Neural progenitor cell (in vitro differentiated cells): Measurements from ENCODE around the gene KANK3.

Source experiments
- CTCF ChIP-seq: fragments of 200-600 bp; sonication (generic); IDR thresholded peaks from 2 replicates; pipeline ENCODE4 v1.5.1; 2017; ENCODE audit warnings: antibody characterized with exemption, mild to moderate bottlenecking
- EZH2 ChIP-seq: fragments of 200-600 bp; sonication (generic); IDR thresholded peaks from 2 replicates; pipeline ENCODE4 v1.6.1; 2017; ENCODE audit warnings: antibody characterized with exemption, mild to moderate bottlenecking, moderate library complexity
- EZH2phosphoT487 ChIP-seq: fragments of 200-600 bp; sonication (generic); IDR thresholded peaks from 2 replicates; pipeline ENCODE4 v1.6.1; 2017; ENCODE audit warnings: antibody characterized with exemption

DNA sequence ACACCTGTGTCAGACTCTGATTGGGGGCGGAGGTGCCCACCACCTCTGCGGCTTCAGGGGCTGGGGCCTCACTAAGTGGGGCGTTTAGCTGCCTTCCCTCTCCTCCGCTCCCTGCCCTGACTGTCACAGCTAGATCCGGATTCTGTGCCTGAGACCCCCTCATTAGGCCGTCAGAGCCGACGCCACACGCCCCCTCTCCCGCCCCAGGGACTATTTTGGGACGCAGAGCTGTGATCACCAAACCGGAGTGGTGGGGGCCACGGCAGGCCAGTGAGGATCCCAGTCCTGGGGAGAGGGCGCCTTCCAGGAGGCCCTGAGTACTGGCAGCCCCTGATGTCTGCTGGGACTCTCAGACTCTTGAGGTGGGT lies 762 bp downstream of the KANK3 start:
- TF ChIP-seq CTCF, result no peak
- no peak for TF ChIP-seq EZH2
- no peak for TF ChIP-seq EZH2phosphoT487
